Testis (tissue), 3 donors: ENCODE data around the gene UNC13B. TPM values are rescaled to one million over a fixed set of nuclear protein-coding genes. Genes with fewer than 3 reads are reported as not detected.

Experiments
- polyA plus RNA-seq: library from polyadenylated mRNA; stranded (reverse); fragments of 350-450 nt; fragmentation: Illumina TruSeq; extraction: RNeasy Lipid Tissue Mini Kit (QIAGEN cat#74804); gene quantifications from one replicate; pipeline ENCODE4 v1.2.3, GENCODE V29; 2014; ENCODE audit warnings: low read depth, low replicate concordance; ENCODE audit not compliant: insufficient read depth
- total RNA-seq, 2 donors: library from RNA; depleted of rRNA; stranded (reverse); fragments of >200 nt; gene quantifications; one replicate each; pipeline ENCODE4 v1.2.3, GENCODE V29; 2016

Gene UNC13B
- total and polyA plus RNA-seq, 3 donors from 2014 or later, result 37.0 to 51.0 (median 40.2) TPM

Other genes with a start within 250 kb of the UNC13B start
- gene PHF24, start 203.7 kb upstream of the UNC13B start, total RNA-seq, result 100 to 1,000 TPM in 1 of 2 donors, 10 to 100 TPM in 1; 93.3 to 132 TPM
- gene PHF24, start 203.7 kb upstream of the UNC13B start, polyA plus RNA-seq, result 44.8 TPM
- gene DNAJB5, start 172.3 kb upstream of the UNC13B start, total RNA-seq, result 10 to 100 TPM; 44.0 to 49.9 TPM
- gene DNAJB5, start 172.3 kb upstream of the UNC13B start, polyA plus RNA-seq, result 47.7 TPM
- 100 to 1,000 TPM; 171 to 186 TPM for gene VCP, start 89.4 kb upstream of the UNC13B start, total RNA-seq
- 229 TPM for gene VCP, start 89.4 kb upstream of the UNC13B start, polyA plus RNA-seq
- 10 to 100 TPM; 32.3 to 57.2 TPM for gene FANCG, start 82.1 kb upstream of the UNC13B start, total RNA-seq
- 25.5 TPM for gene FANCG, start 82.1 kb upstream of the UNC13B start, polyA plus RNA-seq
- 10 to 100 TPM; 27.6 to 33.1 TPM for gene PIGO, start 65.4 kb upstream of the UNC13B start, total RNA-seq
- 41.4 TPM for gene PIGO, start 65.4 kb upstream of the UNC13B start, polyA plus RNA-seq
- gene STOML2, start 58.9 kb upstream of the UNC13B start, total RNA-seq, result 100 to 1,000 TPM in 1 of 2 donors, 10 to 100 TPM in 1; 87.1 to 115 TPM
- gene STOML2, start 58.9 kb upstream of the UNC13B start, polyA plus RNA-seq, result 102 TPM
- 10 to 100 TPM; 15.9 to 19.6 TPM for gene ATOSB, start 46.1 kb upstream of the UNC13B start, total RNA-seq
- gene ATOSB, start 46.1 kb upstream of the UNC13B start, polyA plus RNA-seq, result 16.0 TPM